Pancreas (tissue), 10 donors: ENCODE results near the gene SKIDA1. TPM values are rescaled to one million over a fixed set of nuclear protein-coding genes. Genes with fewer than 3 reads are reported as not detected.

ENCODE experiments used
- ATAC-seq, 4 donors: fragments of 200-7000 bp; cut with Tn5 transposase; one replicate each; pipeline versions ENCODE4 v1.8.0 to v1.9.1; 2020; ENCODE audit warnings: mild to moderate bottlenecking in 4 of 4, moderate library complexity in 4 of 4
- DNase-seq, 6 donors: peaks; one replicate each; pipeline ENCODE4 v3.0.0-alpha.2; 2020
- FAIRE-seq: peaks from 2 replicates; lab custom pipeline; 2012; peaks lifted over from hg19 to GRCh38; lab: Jason Lieb, UNC
- H3K27ac ChIP-seq, 4 donors: fragments of 200-600 bp; sonication (generic); 1 replicate in 3 of 4; 2 replicates in 1 of 4; pipeline versions ENCODE4 v1.5.0 to v1.8.0; 2020
- H3K27me3 ChIP-seq, 4 donors: fragments of 200-600 bp; one replicate each; pipeline ENCODE4 v1.8.0; 2021
- H3K36me3 ChIP-seq, 3 donors: fragments of 200-600 bp; sonication (generic) in 1 of 3; one replicate each; pipeline versions ENCODE4 v1.5.0 to v1.8.0; 2020 to 2021
- H3K4me1 ChIP-seq, 3 donors: fragments of 200-600 bp; one replicate each; pipeline ENCODE4 v1.8.0; 2021
- H3K4me3 ChIP-seq, 4 donors: fragments of 200-600 bp; sonication (generic) in 2 of 4; one replicate each; pipeline versions ENCODE4 v1.5.0 to v1.8.0; 2020 to 2021
- H3K9me3 ChIP-seq, 4 donors: fragments of 200-600 bp; one replicate each; pipeline ENCODE4 v1.8.0; 2021
- WGBS, 2 donors: extraction: QIAGEN DNeasy Blood & Tissue Kit; methylation state at CpG; one replicate each; pipeline ENCODE4 v1.1.7; 2013; 5-methylcytosine and 5-hydroxymethylcytosine counted together
- intact Hi-C, 3 donors: fragments of 100-400 bp; cut with DNase I; formaldehyde crosslinking; loops; one replicate each; pipeline versions ENCODE4 v1.11.1 to v1.14.2; 2022
- polyA plus RNA-seq, 2 donors: library from polyadenylated mRNA; stranded (reverse); fragments of 200-250 nt; gene quantifications; one replicate each; pipeline ENCODE4 v1.2.3, GENCODE V29; 2013
- total RNA-seq, 6 donors: library from RNA; stranded (reverse); fragmentation: NEBNext Ultra II Directional in 4 of 6; extraction: Animal tissue kit (Norgen Biotek cat#: 25700) in 4 of 6; gene quantifications; one replicate each; pipeline versions ENCODE4 v1.2.1 to v1.2.4, GENCODE V29; 2021 to 2023
- TF ChIP-seq, protein P1 (sequence below), 4 donors: fragments of 200-600 bp; sonication (generic) in 3 of 4; IDR thresholded peaks; one replicate each; pipeline versions ENCODE4 v1.5.0 to v1.8.0; 2021; ENCODE audit warnings: antibody characterized with exemption in 4 of 4
- donor health status: healthy with polysubstance abuse.
- donor health status: DM: no; HTN: no; CAD: no; lungs with moderate emphysema.
- donor health status: DM: no; HTN: no; CAD: no.
- donor health status: control.
- donor health status: control.
- donor health status: Bipolar disorder and iron deficiency.
- donor health status: DM: yes; HTN: yes; CAD: no.
- donor health status: DM: no; HTN: no; CAD: no.
- donor health status: DM: no; HTN: no; CAD: no.
- donor health status: DM: yes; HTN: yes; CAD: no.

Gene SKIDA1
- total and polyA plus RNA-seq, 8 donors: 0.23 to 0.97 (median 0.53) TPM

GRCh38 chr10:21492421-21492820 is 33.1 kb downstream of the SKIDA1 start:
- WGBS, 2 donors: 78 to 86% methylated on average over 3 of the region's 3 CpGs
- no peak for FAIRE-seq

DNA sequence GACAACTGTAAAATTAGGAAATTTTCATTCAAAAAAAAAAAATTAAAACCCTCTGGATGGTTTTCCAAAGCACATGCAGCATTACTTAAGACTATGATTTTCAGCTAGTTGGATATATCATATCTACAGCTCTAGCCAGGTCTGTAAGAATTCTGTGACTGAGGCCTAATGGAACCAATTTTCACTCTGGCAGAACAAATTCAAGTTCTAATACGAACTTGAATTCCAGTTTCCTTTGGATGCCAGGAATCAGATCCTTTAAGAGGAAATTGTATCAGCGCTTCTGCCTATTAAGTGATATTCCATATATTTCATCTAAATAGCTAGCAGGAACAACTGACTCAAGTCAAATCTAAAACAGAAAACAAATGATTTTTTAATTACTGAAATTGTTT is 34.8 kb downstream of the SKIDA1 start:
- 87 to 88% methylated on average over 2 of the region's 2 CpGs for WGBS, 2 donors
- intact Hi-C loops: no loop called here
- H3K4me1 ChIP-seq: peaks cover 0 to 3% (median 0%) of the 10 kb centered on the region in 3 donors

More at GRCh38 chr10:21492421-21492820, 33.1 kb downstream of the SKIDA1 start:
- peaks cover 0 to 8% (median 0%) of the 10 kb centered on the region in 4 donors for H3K27me3 ChIP-seq
- no peak for ATAC-seq
- TF ChIP-seq, protein P1, sequence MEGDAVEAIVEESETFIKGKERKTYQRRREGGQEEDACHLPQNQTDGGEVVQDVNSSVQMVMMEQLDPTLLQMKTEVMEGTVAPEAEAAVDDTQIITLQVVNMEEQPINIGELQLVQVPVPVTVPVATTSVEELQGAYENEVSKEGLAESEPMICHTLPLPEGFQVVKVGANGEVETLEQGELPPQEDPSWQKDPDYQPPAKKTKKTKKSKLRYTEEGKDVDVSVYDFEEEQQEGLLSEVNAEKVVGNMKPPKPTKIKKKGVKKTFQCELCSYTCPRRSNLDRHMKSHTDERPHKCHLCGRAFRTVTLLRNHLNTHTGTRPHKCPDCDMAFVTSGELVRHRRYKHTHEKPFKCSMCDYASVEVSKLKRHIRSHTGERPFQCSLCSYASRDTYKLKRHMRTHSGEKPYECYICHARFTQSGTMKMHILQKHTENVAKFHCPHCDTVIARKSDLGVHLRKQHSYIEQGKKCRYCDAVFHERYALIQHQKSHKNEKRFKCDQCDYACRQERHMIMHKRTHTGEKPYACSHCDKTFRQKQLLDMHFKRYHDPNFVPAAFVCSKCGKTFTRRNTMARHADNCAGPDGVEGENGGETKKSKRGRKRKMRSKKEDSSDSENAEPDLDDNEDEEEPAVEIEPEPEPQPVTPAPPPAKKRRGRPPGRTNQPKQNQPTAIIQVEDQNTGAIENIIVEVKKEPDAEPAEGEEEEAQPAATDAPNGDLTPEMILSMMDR (IDR thresholded peaks at IDR 0.05): no peak
- H3K4me1 ChIP-seq: peaks cover 0 to 3% (median 0%) of the 10 kb centered on the region in 3 donors
- H3K9me3 ChIP-seq: no peaks in the 10 kb centered on the region
- intact Hi-C loops: no loop called here
- DNase-seq: no peak
- H3K36me3 ChIP-seq: no peaks in the 10 kb centered on the region
- no peak overlapping the region for H3K4me3 ChIP-seq
- no peak overlapping the region for H3K27ac ChIP-seq

GRCh38 chr10:21490028-21490710 is 35.3 kb downstream of the SKIDA1 start:
- Histone ChIP-seq H3K36me3 (no peaks in the 10 kb centered on the region), H3K9me3 (no peaks in the 10 kb centered on the region), H3K4me3 (no peak overlapping the region), H3K4me1 (peaks cover 0 to 3% (median 0%) of the 10 kb centered on the region in 3 donors), H3K27ac (no peak overlapping the region), H3K27me3 (peaks cover 0 to 8% (median 0%) of the 10 kb centered on the region in 4 donors)
- FAIRE-seq (no peak), DNase-seq (no peak), ATAC-seq (no peak)
- TF ChIP-seq, protein P1 (IDR thresholded peaks at IDR 0.05): no peak
- intact Hi-C loops: no loop called here
- 90 to 97% methylated on average over 4 of the region's 4 CpGs for WGBS, 2 donors

More for the DNA sequence above, 34.8 kb downstream of the SKIDA1 start:
- ATAC-seq: no peak
- Histone ChIP-seq H3K9me3 (no peaks in the 10 kb centered on the region), H3K36me3 (no peaks in the 10 kb centered on the region), H3K27ac (no peak overlapping the region), H3K4me3 (no peak overlapping the region), H3K27me3 (peaks cover 0 to 8% (median 0%) of the 10 kb centered on the region in 4 donors)
- no peak for DNase-seq
- TF ChIP-seq, protein P1 (IDR thresholded peaks at IDR 0.05): no peak
- no peak for FAIRE-seq

- no peaks in the 10 kb centered on the region for H3K36me3 ChIP-seq
- no peak overlapping the region for H3K27ac ChIP-seq
- H3K9me3 ChIP-seq: no peaks in the 10 kb centered on the region
- TF ChIP-seq, protein P1 (IDR thresholded peaks at IDR 0.05): no peak
- intact Hi-C loops: no loop called here
- no peak overlapping the region for H3K4me3 ChIP-seq
- H3K4me1 ChIP-seq: no peaks in the 10 kb centered on the region
- FAIRE-seq (no peak), ATAC-seq (no peak), DNase-seq (no peak)
- WGBS, 2 donors: 79 to 88% methylated on average over 5 of the region's 5 CpGs
- H3K27me3 ChIP-seq: peaks cover 0 to 8% (median 0%) of the 10 kb centered on the region in 4 donors
Observed at GRCh38 chr10:21488957-21489446, 36.5 kb downstream of the SKIDA1 start.
